Measurements from ENCODE around the gene TMX1. TPM values are rescaled to one million over a fixed set of nuclear protein-coding genes. Genes with fewer than 3 reads are reported as not detected.

TMX1 gene
- total RNA-seq, 2 donors from 2014 or later, result 38.9 to 40.1 TPM

GRCh38 chr14:51276605-51277004 is 36.6 kb downstream of the TMX1 start:
- Histone ChIP-seq H3K4me1 (no peaks in the 10 kb centered on the region), H3K36me3 (no peaks in the 10 kb centered on the region), H3K9me3 (no peaks in the 10 kb centered on the region), H3K27ac (no peak overlapping the region), H3K9ac (ENCODE audit: low read depth in 2 of 2, low read length in 2 of 2) (no peak overlapping the region), H3K27me3 (no peaks in the 10 kb centered on the region), H3K4me3 (no peak overlapping the region)
- DNase-seq, result no peak
- intact Hi-C loops (cut with DNase I), result no loop called here
- no peak for TF ChIP-seq CTCF (IDR thresholded peaks at IDR 0.05)

GRCh38 chr14:51277753-51278415 is 37.8 kb downstream of the TMX1 start:
- no peak overlapping the region for H3K4me3 ChIP-seq
- no peaks in the 10 kb centered on the region for H3K36me3 ChIP-seq
- no peak overlapping the region for H3K27ac ChIP-seq
- intact Hi-C loops (cut with DNase I), result no loop called here
- H3K9me3 ChIP-seq, result no peaks in the 10 kb centered on the region
- no peak overlapping the region for H3K9ac ChIP-seq (ENCODE audit: low read depth in 2 of 2, low read length in 2 of 2)
- DNase-seq, result no peak
- no peak for TF ChIP-seq CTCF (IDR thresholded peaks at IDR 0.05)
- H3K27me3 ChIP-seq, result no peaks in the 10 kb centered on the region
- H3K4me1 ChIP-seq, result no peaks in the 10 kb centered on the region

GRCh38 chr14:51282517-51282916 is 42.5 kb downstream of the TMX1 start:
- no peaks in the 10 kb centered on the region for H3K36me3 ChIP-seq
- H3K4me3 ChIP-seq, result no peak overlapping the region
- H3K4me1 ChIP-seq, result no peaks in the 10 kb centered on the region
- DNase-seq, result no peak
- intact Hi-C loops (cut with DNase I), result loop anchor here (5.0 to 10.0 kb wide), 2 partner anchors 272 to 695 kb away; no protein-coding TSS in a partner anchor
- H3K9me3 ChIP-seq, result no peaks in the 10 kb centered on the region
- TF ChIP-seq CTCF (IDR thresholded peaks at IDR 0.05), result no peak
- no peak overlapping the region for H3K27ac ChIP-seq
- no peaks in the 10 kb centered on the region for H3K27me3 ChIP-seq
- H3K9ac ChIP-seq (ENCODE audit: low read depth in 2 of 2, low read length in 2 of 2), result no peak overlapping the region

- Histone ChIP-seq H3K9me3 (no peaks in the 10 kb centered on the region), H3K4me1 (no peaks in the 10 kb centered on the region), H3K9ac (ENCODE audit: low read depth in 2 of 2, low read length in 2 of 2) (no peak overlapping the region), H3K4me3 (no peak overlapping the region), H3K36me3 (no peaks in the 10 kb centered on the region), H3K27ac (no peak overlapping the region), H3K27me3 (no peaks in the 10 kb centered on the region)
- DNase-seq, result no peak
- TF ChIP-seq CTCF (IDR thresholded peaks at IDR 0.05), result peak; percentile 63
- intact Hi-C loops (cut with DNase I), result loop anchor here (2.0 to 10.0 kb wide), 3 partner anchors 271 to 694 kb away; no protein-coding TSS in a partner anchor
Observed at GRCh38 chr14:51283402-51284085, 43.5 kb downstream of the TMX1 start.

- H3K36me3 ChIP-seq, result no peaks in the 10 kb centered on the region
- H3K9me3 ChIP-seq, result no peaks in the 10 kb centered on the region
- no peak overlapping the region for H3K27ac ChIP-seq
- no peak for TF ChIP-seq CTCF (IDR thresholded peaks at IDR 0.05)
- no peaks in the 10 kb centered on the region for H3K4me1 ChIP-seq
- H3K9ac ChIP-seq (ENCODE audit: low read depth in 2 of 2, low read length in 2 of 2), result no peak overlapping the region
- H3K4me3 ChIP-seq, result no peak overlapping the region
- H3K27me3 ChIP-seq, result no peaks in the 10 kb centered on the region
- no peak for DNase-seq
- intact Hi-C loops (cut with DNase I), result loop anchor here (2.0 to 10.0 kb wide), 3 partner anchors 271 to 693 kb away; no protein-coding TSS in a partner anchor
Observed at GRCh38 chr14:51284241-51284640, 44.2 kb downstream of the TMX1 start.
